Uterus (tissue), 2 donors: ENCODE data around the gene ARHGAP27.

Source experiments
- POLR2A ChIP-seq, 2 donors: fragments of 450-650 bp; IDR thresholded peaks; one replicate each; pipeline ENCODE4 v1.6.1; 2016; ENCODE audit warnings: antibody characterized with exemption in 2 of 2, mild to moderate bottlenecking in 1 of 2, moderate library complexity in 1 of 2
- TF ChIP-seq, protein P1 (sequence below), 4 experiments: fragments of 200-600 bp in 2 of 4; fragments of 450-650 bp in 2 of 4; sonication (generic) in 2 of 4; IDR thresholded peaks; one replicate each; pipeline ENCODE4 v1.5.1; 2016 to 2019; ENCODE audit warnings: antibody characterized with exemption in 4 of 4, mild to moderate bottlenecking in 2 of 4, moderate library complexity in 1 of 4

DNA sequence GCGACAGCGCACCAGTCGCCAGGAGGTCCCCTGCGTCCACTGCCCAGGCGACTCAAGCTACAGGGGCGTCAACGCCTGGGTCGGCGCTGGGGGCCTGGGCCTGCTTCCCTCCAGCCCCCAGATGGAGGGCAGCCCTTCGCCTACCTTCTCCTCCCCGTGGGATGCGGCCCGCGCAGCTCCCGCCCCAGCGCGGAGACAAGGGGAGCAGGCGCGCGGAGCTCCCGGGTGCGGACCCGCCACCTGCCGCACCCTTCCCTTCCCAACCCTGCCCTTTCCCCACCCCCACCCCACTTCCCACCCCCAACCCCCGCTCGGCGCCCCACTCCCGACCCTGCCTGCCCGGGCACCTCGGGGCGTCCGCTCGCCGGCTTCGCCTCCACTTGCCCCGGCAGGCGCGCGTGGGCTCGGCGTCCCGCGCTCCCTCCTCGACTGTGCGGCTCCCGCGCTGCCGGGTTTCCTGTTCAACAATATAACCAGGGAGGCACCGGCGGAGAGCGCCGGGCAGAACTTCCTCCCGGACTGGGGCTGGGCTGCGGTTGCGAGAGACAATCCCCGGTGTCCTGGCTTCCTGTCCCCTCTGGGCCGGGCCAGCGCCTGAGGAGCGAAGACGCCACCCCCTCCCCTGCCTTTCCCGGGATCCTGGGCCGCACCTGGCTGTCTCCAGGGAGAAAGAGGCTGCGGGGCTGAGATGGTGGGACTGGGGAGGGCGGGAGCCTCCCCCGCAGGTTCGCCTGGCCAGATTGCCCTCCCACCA, at the start of gene ARHGAP27:
- TF ChIP-seq, protein P1, sequence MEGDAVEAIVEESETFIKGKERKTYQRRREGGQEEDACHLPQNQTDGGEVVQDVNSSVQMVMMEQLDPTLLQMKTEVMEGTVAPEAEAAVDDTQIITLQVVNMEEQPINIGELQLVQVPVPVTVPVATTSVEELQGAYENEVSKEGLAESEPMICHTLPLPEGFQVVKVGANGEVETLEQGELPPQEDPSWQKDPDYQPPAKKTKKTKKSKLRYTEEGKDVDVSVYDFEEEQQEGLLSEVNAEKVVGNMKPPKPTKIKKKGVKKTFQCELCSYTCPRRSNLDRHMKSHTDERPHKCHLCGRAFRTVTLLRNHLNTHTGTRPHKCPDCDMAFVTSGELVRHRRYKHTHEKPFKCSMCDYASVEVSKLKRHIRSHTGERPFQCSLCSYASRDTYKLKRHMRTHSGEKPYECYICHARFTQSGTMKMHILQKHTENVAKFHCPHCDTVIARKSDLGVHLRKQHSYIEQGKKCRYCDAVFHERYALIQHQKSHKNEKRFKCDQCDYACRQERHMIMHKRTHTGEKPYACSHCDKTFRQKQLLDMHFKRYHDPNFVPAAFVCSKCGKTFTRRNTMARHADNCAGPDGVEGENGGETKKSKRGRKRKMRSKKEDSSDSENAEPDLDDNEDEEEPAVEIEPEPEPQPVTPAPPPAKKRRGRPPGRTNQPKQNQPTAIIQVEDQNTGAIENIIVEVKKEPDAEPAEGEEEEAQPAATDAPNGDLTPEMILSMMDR (IDR thresholded peaks at IDR 0.05): no peak
- no peak for TF ChIP-seq POLR2A (IDR thresholded peaks at IDR 0.05)
